GM12864 (cell line): ENCODE data around the gene COX7A2.

ENCODE experiments used
- DNase-seq: peaks from one replicate; pipeline ENCODE4 v3.0.0-alpha.2; 2011; ENCODE audit warnings: low read depth
- H3K4me3 ChIP-seq: 2 replicates; pipeline ENCODE4 v1.5.1; 2011; ENCODE audit warnings: mild to moderate bottlenecking, low read depth, low read length, control low read depth
- CTCF ChIP-seq: IDR thresholded peaks from 2 replicates; pipeline ENCODE4 v1.5.1; 2011; ENCODE audit warnings: low read depth, mild to moderate bottlenecking, moderate library complexity, low read length, control low read depth, inconsistent platforms; ENCODE audit errors: missing control alignments

Gene COX7A2

DNA sequence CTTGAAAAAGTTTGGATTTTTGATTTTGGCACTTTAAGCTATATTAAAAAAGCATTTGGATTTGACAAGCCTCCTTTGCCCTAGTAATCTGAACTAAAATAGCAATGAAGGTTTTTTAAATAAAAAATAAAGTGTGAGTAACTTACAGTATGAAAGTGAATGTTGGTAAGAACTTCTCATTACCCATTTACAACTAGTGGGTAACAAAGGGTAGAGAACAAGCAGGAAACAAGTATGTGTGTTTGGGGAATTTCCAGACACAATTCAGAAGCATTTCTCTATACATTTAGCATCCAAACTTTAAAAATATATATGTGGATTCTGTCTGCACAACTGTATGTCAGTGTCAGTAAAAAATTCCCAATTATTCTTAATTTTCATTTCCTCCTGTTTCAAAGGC lies 38.1 kb upstream of the COX7A2 start:
- DNase-seq = no peak
- no peak overlapping the region; the same call in 1 of the 2 replicates for H3K4me3 ChIP-seq

DNA sequence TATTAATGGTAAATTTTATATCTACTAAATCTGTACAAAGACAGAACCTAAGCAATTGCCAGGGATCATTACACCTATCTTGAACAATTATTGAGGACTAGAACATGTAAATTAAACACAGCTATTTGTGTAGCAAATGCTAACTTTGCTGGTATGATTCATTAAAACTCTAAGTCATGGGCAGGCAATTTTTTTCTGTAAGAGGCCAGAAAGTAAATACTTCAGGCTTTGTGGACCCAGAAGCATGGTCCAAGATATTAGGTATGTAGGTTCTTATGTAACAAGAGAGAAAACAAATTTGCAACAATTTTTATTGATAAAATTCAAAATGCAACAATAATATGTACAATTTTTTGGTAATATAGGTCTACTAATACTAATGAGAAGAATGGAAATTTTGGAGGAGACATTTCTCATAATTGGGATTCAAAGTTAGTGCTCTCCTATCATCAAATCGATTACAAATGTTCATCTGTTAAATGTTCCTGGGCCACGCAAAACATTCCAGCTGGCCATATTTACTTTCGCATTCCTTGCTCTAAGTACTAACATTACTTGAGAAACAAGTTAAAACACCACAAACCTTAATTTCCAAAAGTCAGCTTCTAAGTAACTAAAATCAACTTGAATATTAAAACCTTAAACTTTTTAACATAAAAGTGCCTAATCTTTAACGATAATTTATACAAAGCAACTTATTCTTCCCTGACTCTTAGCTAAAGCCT lies 36.7 kb upstream of the COX7A2 start:
- no peak for TF ChIP-seq CTCF

More for the DNA sequence above, 38.1 kb upstream of the COX7A2 start:
- TF ChIP-seq CTCF = no peak

DNA sequence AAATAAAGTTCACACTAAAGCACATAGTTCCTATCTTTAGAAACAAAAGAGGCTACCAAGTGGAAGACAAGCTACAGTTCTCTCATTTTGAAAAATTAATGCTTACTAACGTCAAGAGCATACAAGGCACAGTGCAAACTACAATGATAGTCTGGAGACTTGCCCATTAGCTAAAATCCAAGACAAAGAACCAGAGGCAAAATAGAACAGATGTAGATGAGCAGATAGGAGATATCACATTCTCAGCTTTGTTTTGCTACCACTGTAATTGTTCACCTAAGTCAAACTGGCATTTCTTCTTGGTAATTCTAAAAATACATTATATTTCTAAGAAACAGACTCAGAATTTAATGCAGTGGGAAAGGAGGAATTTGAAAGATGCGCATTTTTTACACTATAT lies 35.8 kb upstream of the COX7A2 start:
- no peak for DNase-seq
- no peak overlapping the region for H3K4me3 ChIP-seq
- no peak for TF ChIP-seq CTCF

More for the DNA sequence above, 36.7 kb upstream of the COX7A2 start:
- DNase-seq = no peak
- no peak overlapping the region for H3K4me3 ChIP-seq

DNA sequence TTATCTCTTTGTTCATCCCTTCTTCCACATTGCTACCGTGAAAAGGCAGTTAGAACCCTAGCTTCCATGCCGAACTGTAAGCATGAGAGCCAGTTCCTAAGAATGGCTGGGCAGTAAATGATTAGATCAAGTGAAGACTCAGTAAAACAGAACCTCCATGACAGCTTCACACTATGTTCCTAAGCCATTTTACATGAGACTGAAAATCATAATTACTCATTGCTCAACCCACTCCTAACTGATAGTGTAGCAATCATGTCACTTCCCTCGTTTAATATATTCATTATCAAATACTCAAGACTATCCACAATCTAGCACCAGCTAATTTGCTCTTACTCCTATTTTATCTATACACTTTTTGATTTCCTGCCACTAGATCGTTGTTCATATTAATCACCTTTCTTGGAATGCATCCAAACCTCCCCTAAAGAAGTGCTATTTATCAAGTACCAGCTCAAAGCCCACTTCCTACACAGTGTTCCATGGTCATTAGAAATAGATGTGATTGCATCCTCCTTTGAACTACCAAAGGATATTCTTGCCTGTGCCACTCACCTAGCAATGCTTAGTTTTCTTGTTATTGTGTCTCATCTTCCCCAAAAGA lies 35.0 kb upstream of the COX7A2 start:
- TF ChIP-seq CTCF = no peak
- DNase-seq = no peak
- H3K4me3 ChIP-seq = no peak overlapping the region

- TF ChIP-seq CTCF = no peak
- no peak overlapping the region for H3K4me3 ChIP-seq
- no peak for DNase-seq
These were observed 31.5 kb upstream of the COX7A2 start for GRCh38 chr6:75275067-75275466.

DNA sequence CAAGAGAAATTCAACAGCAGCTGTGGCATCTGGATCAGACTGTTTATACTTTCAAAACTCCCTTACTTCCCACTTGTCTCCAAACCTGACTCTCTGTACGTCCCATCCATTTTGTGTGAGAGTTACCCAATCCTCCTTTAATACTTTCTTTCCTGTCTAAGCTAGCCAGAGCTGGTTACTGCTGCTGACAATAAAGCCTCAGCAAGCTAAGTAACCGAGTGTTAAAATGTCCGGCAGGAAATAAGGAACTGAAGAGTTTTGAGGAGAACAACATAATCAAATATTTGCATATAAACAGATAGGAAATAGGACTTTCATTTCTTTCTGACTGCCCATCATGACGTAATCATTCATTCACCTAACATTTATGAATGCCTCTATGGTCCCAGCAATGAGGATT lies 29.4 kb upstream of the COX7A2 start:
- DNase-seq = no peak
- no peak overlapping the region for H3K4me3 ChIP-seq
- TF ChIP-seq CTCF = no peak

DNA sequence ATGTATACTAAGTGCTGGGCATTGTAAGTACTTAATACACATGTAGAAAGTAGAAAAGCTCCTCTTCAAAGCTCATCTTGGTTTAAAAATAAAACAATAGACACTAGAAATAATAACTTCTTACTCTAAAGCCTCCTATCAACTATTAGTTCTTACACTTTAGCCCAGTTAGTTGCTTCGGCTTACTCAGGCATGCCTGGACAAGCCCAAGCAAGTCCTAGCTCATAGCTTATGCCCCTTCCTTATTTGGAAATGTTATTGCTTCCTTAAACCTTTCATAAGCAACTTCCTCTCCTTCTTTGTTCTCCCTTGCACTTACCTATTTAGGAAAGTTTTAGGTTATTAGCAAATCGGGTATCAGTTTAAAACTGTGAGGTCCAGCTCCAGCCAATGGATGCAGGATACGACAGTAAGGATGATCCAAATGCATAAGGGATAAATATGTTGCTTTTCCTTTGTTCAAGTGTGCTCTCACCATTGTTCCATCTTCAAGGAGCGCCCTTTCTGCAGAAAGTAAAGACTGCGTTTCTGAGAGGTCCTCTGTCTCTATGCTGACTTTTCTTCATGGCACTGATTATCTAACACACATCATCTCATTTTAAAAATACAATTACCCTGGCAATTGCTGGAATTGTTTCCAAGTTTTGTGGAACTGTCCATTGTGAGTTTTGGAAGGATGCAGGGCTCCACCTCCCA lies 28.7 kb upstream of the COX7A2 start:
- no peak for DNase-seq
- no peak for TF ChIP-seq CTCF
- no peak overlapping the region for H3K4me3 ChIP-seq
